NCI-H187 treated with DMSO at 0.1 percent for 48 hours (cell line): ENCODE results near the gene DMKN.

ENCODE experiments used
- DNase-seq: peaks from one replicate; lab custom pipeline; 2025; lab: John Stamatoyannopoulos, UW

The DMKN gene, protein sequence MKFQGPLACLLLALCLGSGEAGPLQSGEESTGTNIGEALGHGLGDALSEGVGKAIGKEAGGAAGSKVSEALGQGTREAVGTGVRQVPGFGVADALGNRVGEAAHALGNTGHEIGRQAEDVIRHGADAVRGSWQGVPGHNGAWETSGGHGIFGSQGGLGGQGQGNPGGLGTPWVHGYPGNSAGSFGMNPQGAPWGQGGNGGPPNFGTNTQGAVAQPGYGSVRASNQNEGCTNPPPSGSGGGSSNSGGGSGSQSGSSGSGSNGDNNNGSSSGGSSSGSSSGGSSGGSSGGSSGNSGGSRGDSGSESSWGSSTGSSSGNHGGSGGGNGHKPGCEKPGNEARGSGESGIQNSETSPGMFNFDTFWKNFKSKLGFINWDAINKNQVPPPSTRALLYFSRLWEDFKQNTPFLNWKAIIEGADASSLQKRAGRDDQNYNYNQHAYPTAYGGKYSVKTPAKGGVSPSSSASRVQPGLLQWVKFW

DNA sequence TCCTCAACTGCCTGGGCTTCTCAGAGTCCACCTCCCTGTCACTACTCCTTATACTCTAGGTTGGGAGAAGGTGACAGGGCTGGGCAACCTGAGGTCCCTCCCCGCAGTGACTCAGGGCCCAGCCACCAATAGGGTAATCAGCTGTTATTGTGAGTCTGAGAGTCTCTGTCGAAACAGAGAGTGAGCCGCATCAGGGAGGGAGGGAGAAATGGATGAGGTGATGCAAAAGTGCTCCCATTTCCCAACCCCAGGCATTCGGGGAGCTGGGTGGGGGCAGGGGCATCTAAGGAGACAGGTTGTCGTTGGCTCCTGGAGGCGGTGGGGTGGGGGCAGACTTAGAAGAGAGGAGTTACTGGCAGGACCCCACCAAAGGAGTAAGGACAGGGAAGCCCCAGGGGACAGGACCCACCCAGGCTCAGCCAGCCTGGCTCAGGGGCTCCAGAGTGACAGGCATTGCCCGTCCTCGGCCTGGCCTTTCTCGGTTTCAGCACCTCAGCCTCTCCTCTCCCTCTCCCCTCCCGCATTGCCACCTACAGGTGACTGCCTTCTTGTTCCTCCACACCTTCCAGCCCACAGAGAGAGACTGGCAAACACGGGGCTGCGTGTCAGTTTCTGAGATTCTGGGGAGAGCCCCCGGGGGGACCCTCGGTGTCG is at the start of gene DMKN:
Gene DMKN, minus strand, starts transcription at position 22 of the 654 bp plus-strand sequence. CDS start 174 bp downstream, outside the sequence.
- no peak for DNase-seq

DNA sequence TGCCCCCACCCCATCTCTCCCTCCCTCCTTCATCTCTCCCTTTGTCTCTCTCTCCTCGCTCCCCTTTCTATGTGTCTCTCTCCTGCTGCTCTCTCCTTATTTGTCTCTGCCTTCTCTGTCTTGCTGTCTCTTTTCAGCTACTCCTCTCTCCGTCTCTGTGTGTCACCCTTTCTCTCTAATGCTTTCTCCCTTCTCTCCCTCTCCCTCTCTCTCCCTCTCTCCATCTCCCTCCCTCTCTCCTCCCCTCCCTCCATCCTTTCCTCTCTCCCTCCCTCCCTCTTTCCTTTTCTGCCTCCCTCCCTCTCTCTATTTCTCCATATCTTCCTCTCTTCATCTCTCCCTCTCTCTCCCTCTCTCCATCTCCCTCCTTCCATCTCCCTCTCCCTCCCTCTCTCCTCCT is 49.3 kb upstream of the DMKN start:
- no peak for DNase-seq

DNA sequence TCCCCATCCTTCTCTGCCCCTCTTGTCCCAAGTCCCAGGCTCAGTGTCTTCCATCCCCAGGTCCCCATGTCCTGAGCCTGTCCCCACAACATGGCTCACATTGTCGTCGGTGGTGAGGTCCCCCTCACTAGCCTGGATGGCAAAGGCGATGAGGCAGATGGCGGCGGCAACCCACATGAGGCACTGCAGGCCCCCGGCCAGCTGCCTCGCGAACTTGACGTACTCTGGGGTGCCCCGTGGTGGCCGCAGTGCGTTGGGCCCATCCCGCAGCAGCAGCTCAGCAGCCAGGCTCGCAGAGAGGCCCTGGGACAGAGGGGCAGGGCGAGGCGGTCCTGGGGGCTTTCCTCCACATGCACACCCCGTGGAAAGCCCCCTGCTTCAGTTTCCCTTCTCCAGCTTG is 48.9 kb upstream of the DMKN start:
- DNase-seq = no peak

DNA sequence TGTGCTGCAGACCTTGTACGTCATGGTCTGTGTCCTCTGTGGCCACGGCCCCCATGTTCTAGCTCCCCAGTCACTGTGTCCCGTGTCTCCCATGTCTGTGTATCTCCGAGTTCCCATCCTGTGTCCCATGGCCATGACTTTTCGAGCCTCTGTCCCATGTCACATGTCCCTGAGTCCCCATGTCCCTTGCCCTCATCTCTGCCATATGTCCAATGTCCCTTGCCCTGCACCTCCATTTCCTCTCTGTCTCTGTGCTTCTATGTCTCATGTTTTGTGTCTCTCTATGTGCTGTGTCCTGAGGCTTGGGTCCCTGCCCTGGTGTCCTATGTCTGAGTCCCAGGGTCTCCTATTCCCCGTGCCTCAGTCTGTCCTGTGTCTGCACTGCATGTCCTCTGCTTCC is 48.0 kb upstream of the DMKN start:
- DNase-seq = no peak

DNA sequence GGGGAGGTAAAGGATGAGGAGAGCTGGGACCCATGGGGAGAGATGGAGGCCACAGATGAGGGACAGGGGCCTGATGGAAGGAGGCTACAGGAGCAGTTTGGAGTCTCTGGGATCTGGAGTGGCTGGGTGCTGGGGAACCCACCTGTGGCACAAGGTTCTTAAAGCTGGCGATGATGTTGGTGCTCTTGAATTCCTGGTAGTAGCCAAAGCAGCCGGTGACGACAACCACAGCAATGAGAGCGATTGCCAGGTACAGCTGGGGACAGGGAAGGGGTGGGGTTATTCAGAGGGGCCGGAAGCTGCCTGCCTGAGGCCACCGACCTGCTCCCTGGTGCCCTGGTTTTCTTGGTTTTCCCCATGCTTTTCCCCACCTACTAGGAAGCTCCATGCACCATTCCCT is 47.2 kb upstream of the DMKN start:
- DNase-seq = no peak

DNA sequence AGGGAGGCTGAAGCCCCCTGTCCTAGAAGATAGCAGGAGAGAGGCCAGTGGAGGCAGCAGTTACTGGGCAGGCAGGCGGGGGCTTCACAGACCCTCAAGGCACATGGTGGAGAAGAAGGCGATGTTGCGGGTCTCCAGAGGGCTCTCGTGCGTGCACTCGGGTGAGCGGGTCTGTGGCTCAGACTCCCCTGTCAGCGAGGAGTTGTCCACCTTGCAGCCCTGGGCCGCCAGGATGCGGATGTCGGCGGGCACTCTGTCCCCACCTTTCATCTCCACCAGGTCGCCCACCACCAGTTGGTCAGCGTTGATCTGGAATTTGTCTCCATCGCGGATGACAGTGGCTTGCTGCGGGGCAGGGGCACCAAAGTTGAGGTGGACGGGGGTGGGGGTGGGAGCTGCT is 46.8 kb upstream of the DMKN start:
- DNase-seq = no peak

DNA sequence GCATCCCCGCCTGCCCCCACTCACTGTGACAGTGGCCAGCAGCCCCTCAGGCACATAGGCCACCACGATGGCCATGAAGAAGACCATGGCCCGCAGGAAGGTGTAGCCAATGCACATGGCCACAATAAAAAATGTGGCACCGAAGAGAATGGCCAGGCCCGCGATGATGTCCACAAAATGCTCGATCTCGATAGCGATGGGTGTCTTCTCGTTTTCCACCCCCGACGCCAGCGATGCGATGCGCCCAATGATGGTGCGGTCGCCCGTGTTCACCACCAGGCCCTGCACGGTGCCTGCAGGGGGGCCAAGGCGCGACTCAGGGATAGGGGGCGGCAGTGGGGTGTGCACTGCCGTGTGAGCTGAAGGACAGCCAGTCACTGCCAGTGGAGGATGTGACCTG is 46.3 kb upstream of the DMKN start:
- no peak for DNase-seq

DNA sequence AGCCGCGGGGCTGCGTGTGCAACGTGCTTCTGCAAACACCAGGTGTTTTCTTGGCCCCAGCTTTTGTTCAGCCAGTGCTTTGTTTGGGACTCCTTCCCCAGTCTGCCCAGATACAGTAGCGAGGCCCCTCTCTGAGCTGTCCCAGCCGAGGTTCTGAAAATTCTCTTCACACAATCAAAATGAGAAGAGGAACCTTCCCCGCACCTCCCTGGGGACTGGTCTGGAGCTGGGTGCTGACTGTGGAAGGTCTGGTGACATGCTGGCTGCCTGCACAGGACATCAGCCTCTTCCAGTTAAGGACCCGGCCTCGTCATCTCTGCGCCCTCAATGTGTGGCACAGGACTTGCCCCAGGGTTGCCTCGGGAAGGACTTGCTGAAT is 45.8 kb upstream of the DMKN start:
- DNase-seq = no peak

DNA sequence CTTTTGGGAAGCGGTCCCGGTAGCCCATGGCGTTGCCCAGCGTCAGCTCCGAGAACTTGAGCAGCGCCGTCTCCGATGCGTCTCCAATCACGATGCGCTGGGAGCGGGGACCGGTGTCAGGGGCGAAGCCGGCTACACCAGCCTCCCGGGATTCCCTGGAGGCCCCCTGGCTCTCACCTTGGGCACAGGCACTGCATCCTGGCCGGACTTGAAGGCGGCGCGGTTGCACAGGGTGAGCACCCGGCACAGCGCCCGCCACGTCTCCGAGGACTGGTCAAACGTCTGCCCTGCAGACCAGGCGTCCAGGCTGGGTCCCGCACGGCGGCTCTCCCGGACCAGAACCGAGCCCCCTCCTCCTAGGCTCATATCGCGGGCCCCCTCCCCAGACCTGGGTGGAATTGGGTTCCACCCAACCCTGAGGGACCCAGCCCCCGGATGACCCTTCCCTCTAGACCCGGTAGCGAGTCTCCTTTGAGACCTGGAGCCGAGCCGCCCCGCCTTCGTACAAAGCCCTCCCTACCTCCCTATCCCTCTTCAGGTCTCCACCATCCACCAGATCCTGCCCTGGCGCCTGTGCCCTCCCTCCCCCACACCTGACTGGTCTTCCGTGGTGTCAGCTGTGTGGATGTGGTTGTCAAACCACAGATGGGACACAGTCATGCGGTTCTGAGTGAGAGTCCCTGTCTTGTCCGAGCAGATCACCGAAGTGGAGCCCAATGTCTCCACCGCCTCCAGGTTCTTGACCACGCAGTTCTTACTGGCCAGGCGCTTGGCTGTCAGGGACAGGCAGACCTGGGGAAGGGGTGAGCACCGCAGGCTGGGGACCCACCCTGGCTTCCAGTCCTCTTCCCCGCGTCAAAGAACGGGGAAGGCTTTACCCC is 45.2 kb upstream of the DMKN start:
- DNase-seq = no peak

DNA sequence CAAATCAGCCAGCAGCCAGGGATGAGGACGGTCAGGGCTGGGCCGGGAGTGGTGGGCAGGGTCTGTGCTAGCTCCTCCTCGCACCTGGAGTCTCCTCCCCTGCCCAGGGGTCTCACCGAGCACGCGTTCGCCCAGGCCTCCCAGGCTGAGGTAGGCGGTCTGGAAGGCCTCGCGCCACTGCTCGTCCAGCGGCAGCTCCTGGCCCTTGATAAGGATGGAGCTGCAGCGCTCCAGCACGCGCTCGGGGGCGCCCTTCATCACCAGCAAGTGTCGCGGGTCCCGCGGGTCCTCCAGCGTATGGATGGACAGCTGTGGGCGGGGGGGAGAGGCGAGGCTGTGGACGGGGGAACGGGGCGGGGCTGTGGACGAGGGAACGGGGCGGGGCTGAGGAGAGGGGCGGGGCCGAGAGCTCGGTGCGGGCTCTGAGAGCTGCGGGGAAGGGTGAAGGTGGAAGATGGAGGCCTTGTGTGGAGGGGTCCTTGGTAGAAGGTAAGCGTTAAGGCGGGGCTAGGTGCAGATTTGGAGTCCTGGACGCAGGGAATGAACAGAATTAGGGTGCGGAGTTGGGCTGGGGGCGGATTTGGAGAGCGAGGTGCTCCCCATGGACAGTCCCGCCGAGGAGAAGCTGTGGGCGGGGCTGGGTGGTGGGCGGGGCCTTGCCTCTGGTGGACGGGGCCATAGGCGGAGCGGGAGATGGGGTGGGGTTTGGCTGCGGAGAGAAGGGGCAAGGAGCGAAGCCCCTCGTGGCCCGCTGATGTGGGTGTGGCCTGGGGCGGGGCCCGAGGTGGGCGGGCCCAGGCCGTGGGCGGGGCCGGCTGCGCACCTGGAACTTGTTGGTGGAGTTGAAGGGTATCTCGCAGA is 44.3 kb upstream of the DMKN start:
- no peak for DNase-seq

DNA sequence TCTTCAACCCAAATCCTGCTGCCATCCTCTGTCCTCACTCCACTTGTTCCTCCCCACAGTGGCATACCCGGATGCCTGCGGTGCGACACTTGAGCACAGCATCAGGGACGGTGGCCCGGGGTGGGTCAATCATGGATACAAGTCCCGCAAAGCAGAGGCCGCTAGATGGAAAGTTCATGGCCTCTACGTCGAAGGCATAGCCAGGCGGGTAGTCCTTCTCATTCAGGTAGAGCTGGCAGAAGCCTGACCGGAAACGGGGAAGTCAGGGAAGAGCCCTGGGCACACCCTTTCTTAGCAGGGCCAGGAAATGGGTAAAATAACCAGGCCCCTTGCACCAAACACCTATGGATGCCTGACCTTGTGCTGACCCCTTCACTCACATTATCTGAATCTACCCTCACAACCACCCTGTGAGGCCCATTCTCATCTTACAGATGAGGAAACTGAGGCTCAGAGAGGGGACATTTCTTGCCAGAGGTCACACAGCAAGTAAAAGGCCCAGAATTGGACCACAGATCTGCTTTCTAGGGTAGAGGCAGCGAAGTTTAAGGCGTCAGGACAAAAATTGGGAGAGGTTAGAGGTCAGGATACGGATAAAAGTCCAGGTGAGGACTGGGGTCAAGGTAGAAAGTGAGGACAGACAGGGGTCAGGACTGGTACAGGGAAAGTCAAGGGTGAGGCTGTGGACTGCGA is 43.5 kb upstream of the DMKN start:
- DNase-seq = no peak

DNA sequence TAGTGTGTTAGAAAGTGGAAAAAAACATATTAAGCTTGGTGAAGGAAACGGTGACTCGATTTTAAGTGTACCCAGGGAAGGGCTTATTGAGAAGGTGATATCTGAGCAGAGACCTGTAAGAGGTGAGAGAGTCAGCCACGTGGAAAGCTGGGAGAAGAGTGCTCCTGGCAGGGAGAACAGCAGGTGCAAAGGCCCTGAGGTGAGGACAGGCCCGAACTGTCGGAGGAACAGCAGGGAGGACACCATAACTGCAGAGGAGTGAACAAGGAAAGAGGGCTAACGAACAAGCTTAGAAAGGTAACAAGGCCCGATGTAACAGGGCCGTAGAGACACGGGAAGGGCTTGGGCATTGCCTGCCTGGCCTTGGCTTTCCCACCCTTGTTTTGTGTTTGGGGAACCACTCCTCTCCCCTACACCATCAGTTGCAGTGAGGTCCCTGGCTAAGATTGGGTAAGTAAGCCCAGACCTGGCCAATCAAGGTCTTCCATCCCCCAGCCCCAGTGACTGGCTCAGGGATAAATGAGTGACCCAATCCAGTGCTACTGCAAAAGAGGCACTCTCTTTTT is 42.7 kb upstream of the DMKN start:
- DNase-seq = no peak

DNA sequence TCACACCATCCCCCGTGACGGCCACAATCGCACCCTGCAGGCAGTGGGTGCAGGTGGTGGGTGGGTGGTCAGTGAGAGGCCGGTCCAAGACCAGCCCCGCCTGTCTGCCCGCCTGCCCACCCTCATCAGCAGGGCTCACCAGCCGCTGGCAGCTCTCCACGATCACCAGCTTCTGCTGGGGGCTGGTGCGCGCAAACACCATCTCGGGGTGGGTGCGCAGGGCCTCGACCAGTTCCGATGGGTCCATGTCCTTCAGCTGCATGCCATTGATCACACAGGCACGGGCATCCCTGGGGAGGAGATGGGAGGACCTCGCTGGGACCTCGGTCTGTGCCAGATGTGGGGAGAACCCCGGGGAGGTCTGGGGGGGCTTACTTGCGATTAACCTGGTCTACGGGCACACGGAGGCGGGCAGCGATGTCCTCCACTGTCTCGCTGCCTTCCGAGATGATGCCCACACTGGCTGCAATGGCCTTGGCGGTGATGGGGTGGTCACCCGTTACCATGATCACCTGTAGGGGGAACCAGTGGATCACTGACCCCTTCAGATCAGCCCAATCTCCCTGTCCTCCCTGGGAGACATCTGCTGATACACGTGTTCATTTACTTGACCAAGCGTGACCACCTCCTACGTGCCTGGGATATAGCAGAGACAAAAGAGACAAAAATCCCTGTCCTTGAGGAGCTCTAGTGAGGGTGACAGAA is 42.0 kb upstream of the DMKN start:
- DNase-seq = no peak

DNA sequence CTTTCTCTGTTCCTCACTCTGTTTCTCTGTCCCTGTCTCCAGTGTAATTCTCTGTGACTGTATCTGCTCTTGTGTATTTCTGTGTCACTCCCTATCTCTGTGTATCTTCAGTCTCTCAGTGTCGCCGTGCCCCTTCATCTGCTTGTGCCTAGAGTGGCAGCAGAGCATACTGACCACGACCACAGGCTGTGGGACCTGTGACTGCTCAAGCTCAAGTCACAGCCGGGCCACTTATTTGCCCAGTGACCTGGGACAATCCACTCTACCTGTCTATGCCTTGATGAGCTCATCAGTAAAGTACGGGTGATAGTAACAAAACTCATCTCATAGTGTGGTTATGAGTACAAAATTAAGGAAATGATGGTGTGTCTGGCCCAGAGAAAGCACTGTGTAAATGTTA is 40.6 kb upstream of the DMKN start:
- no peak for DNase-seq

DNA sequence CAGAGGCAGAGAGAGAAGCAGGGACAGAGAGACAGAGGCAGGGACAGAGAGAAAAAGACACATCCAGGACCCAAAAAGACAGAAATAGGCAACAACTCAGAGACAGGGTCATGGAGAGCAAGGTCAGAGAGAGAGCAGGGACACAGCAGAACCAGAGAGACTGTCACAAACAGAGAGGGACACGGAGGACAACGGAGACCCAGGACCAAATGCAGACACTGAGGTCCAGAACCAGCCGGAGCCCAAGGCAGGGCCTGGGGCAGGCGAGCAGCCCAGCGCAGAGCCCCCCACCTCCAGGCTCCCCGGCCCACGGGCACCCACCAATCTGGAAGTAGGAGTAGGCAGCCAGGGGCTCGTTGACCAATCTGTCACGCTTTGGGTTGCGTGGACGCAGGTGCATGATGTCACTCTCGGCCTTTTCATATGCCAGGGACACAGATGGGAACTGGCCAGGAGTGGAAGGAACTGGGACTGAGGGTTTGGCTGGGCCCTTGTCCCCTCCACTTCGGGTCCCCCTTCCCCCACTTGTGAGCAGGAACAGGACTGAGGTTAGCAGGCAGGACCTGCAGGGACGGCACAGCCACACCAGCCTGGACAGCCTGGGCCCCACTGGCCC is 40.0 kb upstream of the DMKN start:
- DNase-seq = no peak

DNA sequence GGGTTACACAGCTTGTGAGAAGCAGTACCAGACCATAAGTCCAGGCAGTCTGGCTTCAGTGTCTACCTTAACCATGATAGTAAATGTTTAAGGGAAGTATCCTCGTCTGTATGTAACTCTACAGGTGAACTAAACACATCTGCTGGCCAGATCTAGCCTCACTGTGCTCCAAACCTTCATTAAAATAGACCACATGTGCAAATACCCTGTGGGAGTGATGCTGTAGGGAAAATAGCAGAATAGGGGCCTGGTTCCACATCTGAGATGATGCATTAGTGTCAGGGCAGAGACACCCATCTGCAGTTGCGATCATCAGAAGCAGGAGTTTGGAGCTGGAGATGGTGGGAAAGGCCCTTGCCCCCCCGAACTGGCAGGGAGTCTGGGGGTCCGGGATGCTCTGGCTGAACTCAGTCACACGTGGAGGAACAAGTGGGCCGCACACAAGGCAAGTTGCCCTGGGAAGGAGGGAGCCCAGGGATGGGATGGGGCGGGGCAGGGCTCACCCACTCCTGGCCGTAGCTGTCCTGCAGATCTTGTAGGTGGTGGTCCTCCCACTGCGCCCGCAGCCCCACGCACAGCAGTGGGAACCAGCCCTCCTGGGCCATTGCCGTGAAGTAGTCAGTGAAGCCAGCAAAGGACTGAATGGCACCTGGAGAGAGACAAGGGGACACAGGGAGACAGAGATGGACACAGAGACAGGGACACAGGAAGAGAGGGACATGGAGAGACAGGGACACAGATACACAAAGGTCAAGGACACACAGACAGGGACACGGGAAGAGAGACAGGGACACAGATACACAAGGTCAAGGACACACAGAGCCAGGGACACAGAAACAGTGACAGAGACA is 39.3 kb upstream of the DMKN start:
- no peak for DNase-seq

DNA sequence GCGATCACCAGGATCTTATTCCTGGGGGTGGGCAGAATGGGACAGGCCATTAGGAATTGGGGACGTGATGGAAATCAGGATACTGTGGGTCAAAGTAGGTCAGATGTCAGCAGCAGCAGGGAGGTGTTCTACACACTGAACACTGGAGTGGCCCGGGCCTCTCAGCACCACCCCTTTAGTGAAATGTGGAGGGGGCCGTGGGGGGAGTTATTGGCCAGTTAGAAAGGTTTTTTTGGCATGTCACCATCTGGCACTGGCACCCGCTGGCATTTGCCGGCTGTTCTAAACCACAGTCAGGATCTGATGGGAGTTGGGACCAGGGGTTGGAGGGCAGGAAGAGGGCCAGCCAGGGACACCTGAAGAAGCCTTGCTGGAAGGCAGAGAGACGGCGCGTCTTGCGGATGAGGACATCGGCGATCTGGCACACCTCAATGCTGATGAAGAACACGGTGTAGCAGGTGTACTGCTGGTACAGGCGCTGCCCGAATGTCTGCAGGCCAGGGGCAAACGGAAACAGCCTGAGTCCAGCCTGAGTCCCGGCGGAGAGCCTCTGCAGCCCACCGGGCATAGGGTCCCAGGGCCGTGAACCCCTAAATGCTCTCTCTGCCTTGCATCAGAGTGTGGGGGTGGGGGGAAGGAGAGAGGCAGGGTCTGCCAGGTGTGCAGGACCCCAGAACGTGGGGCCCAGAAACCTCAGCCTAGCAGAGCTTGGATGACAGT is 37.8 kb upstream of the DMKN start:
- DNase-seq = no peak
